Smooth muscle cell (in vitro differentiated cells): Measurements from ENCODE around the gene ORAI2. TPM values are rescaled to one million over a fixed set of nuclear protein-coding genes. Genes with fewer than 3 reads are reported as not detected.

Source experiments
- DNase-seq: peaks from one replicate; lab custom pipeline; 2025; ENCODE audit not compliant: unreplicated experiment; lab: John Stamatoyannopoulos, UW
- H2AFZ ChIP-seq: fragments of 200-600 bp; sonication (generic); 2 replicates; pipeline ENCODE4 v1.6.0; 2016; ENCODE audit warnings: antibody characterized with exemption, low read depth, mild to moderate bottlenecking
- H3F3A ChIP-seq: fragments of 200-600 bp; sonication (generic); 2 replicates; pipeline ENCODE4 v1.6.0; 2017; ENCODE audit warnings: antibody characterized with exemption, low read depth
- H3K27ac ChIP-seq: fragments of 200-600 bp; sonication (generic); 2 replicates; pipeline ENCODE4 v1.5.1; 2016; ENCODE audit warnings: low read depth, mild to moderate bottlenecking
- H3K27me3 ChIP-seq: fragments of 200-600 bp; sonication (generic); 2 replicates; pipeline ENCODE4 v1.6.1; 2016; ENCODE audit warnings: low read depth, mild to moderate bottlenecking
- H3K36me3 ChIP-seq: fragments of 200-600 bp; sonication (generic); 2 replicates; pipeline ENCODE4 v1.5.1; 2016; ENCODE audit warnings: low read depth
- H3K4me1 ChIP-seq: fragments of 200-600 bp; sonication (generic); 2 replicates; pipeline ENCODE4 v1.5.1; 2016; ENCODE audit warnings: low read depth
- H3K4me2 ChIP-seq: fragments of 200-600 bp; sonication (generic); 2 replicates; pipeline ENCODE4 v1.6.0; 2016; ENCODE audit warnings: mild to moderate bottlenecking
- H3K4me3 ChIP-seq: fragments of 200-600 bp; sonication (generic); 2 replicates; pipeline ENCODE4 v1.5.1; 2016; ENCODE audit warnings: mild to moderate bottlenecking
- H3K79me2 ChIP-seq: fragments of 200-600 bp; sonication (generic); 2 replicates; pipeline ENCODE4 v1.6.0; 2016; ENCODE audit warnings: low read depth, mild to moderate bottlenecking
- H3K9ac ChIP-seq: fragments of 200-600 bp; sonication (generic); 2 replicates; pipeline ENCODE4 v1.6.0; 2016; ENCODE audit warnings: low read depth
- H3K9me3 ChIP-seq: fragments of 200-600 bp; sonication (generic); replicated peaks from 2 replicates; pipeline ENCODE4 v1.5.1; 2016; ENCODE audit warnings: low read depth
- H4K20me1 ChIP-seq: fragments of 200-600 bp; sonication (generic); 2 replicates; pipeline ENCODE4 v1.6.0; 2016; ENCODE audit warnings: low read depth
- WGBS: methylation state at CpG from one replicate; pipeline ENCODE4 v1.1.7; 2016; ENCODE audit warnings: low lambda C conversion rate; 5-methylcytosine and 5-hydroxymethylcytosine counted together
- polyA plus RNA-seq: library from polyadenylated mRNA; unstranded; fragments of >200 nt; fragmentation: Nextera tagmentation; extraction: Ambion mirVana; gene quantifications from 2 replicates; pipeline ENCODE4 v1.2.1, GENCODE V29; 2016
- total RNA-seq: library from RNA; depleted of rRNA; stranded (reverse); fragments of >200 nt; gene quantifications from 2 replicates; pipeline ENCODE4 v1.2.3, GENCODE V29; 2014
- TF ChIP-seq, protein P1 (sequence below): fragments of 200-600 bp; sonication (generic); IDR thresholded peaks from 2 replicates; pipeline ENCODE4 v1.5.1; 2017; ENCODE audit warnings: borderline replicate concordance, mild to moderate bottlenecking, antibody characterized with exemption; ENCODE audit not compliant: insufficient read depth, poor library complexity, severe bottlenecking

The ORAI2 gene
- total and polyA plus RNA-seq, 2 experiments from 2014 or later = 43.0 to 69.8 TPM

DNA sequence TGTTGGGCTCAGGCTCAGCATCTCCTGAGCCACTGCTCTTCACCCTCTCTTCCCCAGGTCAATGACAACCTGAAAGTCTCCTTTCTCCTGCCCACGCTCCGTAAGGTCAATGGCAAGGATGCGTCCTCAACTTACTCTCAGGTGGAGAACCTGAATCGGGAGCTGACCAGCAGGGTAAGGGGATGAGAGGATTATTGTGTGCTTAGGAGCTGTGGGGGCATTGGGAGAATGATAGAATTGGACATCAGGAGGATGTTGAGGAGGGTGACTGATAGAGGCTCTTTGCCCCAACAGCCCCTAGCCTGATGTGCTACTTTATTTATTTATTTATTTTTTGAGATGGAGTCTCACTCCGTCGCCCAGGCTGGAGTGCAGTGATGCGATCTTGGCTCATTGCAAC, 32.7 kb downstream of the ORAI2 start:
- H3K4me2 ChIP-seq = peak overlapping the region; percentile 99

DNA sequence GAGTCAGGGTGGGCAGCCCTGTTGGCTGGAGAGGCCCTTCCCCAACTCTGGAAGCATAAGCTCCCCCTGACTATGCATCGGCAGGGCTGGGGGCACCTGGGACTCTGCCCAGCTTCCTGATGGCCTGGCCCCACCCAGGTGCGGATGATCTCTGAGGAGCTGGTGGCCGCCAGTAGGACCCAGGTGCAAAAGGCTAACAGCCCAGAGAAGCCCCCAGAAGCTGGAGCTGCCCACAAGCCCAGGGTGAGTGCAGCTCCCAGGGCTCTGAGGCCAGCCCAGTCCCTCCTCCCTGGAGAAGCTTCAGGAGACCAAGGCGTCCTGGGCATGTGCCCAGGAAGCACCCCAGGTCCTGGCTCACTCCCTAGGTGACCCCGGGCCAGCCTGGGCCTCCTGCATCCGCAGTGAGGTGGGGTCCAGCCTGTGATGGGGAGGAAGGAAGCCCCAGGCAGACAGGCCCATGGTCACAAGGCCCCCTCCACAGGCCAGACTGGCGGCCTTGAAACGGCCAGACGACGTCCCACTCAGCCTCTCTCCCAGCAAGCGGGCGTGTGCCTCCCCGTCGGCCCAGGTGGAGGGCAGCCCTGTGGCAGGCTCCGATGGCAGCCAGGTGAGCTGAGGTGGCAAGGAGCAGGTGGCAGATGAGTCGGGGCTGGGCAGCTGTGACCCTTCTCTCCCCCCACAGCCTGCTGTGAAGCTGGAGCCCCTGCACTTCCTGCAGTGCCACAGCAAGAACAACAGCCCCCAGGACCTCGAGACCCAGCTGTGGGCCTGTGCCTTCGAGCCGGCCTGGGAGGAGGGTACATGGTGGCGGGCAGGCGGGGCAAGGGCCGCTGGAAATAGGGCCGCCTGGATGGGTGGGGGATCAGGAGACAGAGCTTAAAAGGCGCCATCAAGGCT, 34.5 kb downstream of the ORAI2 start:
- Histone ChIP-seq H3K4me3 (no peak overlapping the region), H2AFZ (no peak overlapping the region), H3K27me3 (no peaks in the 10 kb centered on the region), H4K20me1 (no peaks in the 10 kb centered on the region), H3K27ac (no peak overlapping the region), H3K9me3 (no peaks in the 10 kb centered on the region), H3K79me2 (peaks cover 16% of the 10 kb centered on the region), H3K9ac (no peak overlapping the region), H3K36me3 (no peaks in the 10 kb centered on the region), H3K4me1 (peaks cover 6% of the 10 kb centered on the region), H3K4me2 (no peak overlapping the region), H3F3A (no peaks in the 10 kb centered on the region)
- TF ChIP-seq, protein P1, sequence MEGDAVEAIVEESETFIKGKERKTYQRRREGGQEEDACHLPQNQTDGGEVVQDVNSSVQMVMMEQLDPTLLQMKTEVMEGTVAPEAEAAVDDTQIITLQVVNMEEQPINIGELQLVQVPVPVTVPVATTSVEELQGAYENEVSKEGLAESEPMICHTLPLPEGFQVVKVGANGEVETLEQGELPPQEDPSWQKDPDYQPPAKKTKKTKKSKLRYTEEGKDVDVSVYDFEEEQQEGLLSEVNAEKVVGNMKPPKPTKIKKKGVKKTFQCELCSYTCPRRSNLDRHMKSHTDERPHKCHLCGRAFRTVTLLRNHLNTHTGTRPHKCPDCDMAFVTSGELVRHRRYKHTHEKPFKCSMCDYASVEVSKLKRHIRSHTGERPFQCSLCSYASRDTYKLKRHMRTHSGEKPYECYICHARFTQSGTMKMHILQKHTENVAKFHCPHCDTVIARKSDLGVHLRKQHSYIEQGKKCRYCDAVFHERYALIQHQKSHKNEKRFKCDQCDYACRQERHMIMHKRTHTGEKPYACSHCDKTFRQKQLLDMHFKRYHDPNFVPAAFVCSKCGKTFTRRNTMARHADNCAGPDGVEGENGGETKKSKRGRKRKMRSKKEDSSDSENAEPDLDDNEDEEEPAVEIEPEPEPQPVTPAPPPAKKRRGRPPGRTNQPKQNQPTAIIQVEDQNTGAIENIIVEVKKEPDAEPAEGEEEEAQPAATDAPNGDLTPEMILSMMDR = no peak
- DNase-seq = no peak
- 97% methylated on average over 24 of the region's 24 CpGs for WGBS

More for the DNA sequence above, 32.7 kb downstream of the ORAI2 start:
- H3F3A ChIP-seq = no peaks in the 10 kb centered on the region
- WGBS = 97% methylated on average over 7 of the region's 7 CpGs
- no peaks in the 10 kb centered on the region for H3K27me3 ChIP-seq
- no peaks in the 10 kb centered on the region for H3K36me3 ChIP-seq
- H3K27ac ChIP-seq = no peak overlapping the region
- H3K4me1 ChIP-seq = peaks cover 6% of the 10 kb centered on the region
- no peaks in the 10 kb centered on the region for H3K9me3 ChIP-seq
- H3K79me2 ChIP-seq = peaks cover 27% of the 10 kb centered on the region
- no peak overlapping the region for H3K4me3 ChIP-seq
- no peak overlapping the region for H3K9ac ChIP-seq
- TF ChIP-seq, protein P1 = no peak
- DNase-seq = no peak
- no peaks in the 10 kb centered on the region for H4K20me1 ChIP-seq
- no peak overlapping the region for H2AFZ ChIP-seq

DNA sequence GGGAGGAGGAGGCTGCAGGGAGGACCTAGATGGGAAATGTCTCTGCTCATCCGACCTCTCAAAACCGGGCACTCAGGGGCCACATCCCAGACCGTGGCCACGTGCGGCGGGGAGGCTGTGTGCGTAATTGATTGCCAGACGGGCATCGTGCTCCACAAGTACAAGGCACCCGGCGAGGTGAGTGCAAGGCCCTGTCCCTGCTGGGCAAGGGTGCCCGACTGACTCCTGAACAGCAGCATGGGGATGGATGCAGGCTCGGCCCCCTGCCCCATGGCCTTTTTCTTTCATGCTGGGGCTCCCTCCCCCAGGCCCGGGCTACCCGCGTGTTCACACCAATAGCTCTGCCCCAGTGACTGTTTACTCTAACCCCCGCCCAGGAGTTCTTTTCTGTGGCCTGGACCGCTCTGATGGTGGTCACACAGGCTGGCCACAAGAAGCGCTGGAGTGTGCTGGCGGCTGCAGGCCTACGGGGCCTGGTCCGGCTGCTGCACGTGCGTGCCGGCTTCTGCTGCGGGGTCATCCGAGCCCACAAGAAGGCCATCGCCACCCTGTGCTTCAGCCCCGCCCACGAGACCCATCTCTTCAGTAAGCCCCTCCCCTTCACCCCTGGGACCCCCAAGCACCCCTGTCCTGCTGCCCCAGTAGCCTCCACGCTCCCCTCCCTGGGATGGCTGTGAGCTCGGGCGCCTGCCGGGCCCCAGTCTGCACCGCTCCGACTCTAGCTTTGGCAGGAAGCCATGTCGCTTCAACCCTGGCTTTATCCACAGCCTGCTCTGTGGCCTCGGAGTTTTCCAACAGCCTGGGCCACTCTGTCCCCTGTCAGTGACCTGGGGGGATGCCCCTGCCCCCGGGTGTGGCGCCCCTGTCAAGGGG, 35.3 kb downstream of the ORAI2 start:
- H3K36me3 ChIP-seq = no peaks in the 10 kb centered on the region
- TF ChIP-seq, protein P1 = no peak
- peaks cover 4% of the 10 kb centered on the region for H4K20me1 ChIP-seq
- no peaks in the 10 kb centered on the region for H3K9me3 ChIP-seq
- H2AFZ ChIP-seq = no peak overlapping the region
- H3K27me3 ChIP-seq = no peaks in the 10 kb centered on the region
- peaks cover 4% of the 10 kb centered on the region for H3K4me1 ChIP-seq
- H3K4me3 ChIP-seq = no peak overlapping the region
- no peak for DNase-seq
- peaks cover 9% of the 10 kb centered on the region for H3K79me2 ChIP-seq
- H3K4me2 ChIP-seq = no peak overlapping the region
- 97% methylated on average over 37 of the region's 40 CpGs for WGBS
- no peak overlapping the region for H3K27ac ChIP-seq
- H3F3A ChIP-seq = no peaks in the 10 kb centered on the region
- no peak overlapping the region for H3K9ac ChIP-seq
